Measurements from ENCODE around the gene PCBP2.

DNA sequence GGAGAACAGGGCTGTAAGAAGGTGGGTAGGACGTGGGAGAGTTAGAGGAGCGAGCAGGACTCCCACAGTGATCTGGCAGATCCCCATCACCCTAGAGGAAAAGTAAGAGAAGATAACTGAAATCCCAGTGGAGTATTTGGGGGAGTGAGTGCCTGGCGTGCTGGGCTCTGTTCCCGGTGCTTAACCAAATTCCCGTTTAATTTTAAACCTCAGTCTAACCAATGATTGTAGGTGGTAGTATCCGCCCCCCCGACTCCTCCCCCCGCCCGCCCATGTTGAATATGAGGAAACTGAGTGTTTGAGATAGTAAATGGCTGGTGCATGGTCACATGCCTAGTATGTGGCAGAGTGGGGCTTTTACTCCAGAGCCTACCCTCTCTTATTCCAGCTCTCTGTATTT is 50.4 kb downstream of the PCBP2 start:
- TF ChIP-seq ELF1 (IDR thresholded peaks at IDR 0.05; ENCODE audit: borderline replicate concordance, low read depth) (no peak), SIN3A (IDR thresholded peaks at IDR 0.05; ENCODE audit: low read depth) (no peak), POLR2A (IDR thresholded peaks at IDR 0.05; ENCODE audit: borderline replicate concordance, extremely low read depth, insufficient read depth, insufficient read length) (no peak), RAD21 (IDR thresholded peaks at IDR 0.05; ENCODE audit: low read depth) (no peak), CBX3 (IDR thresholded peaks at IDR 0.05; ENCODE audit: low read depth) (no peak), CEBPB (IDR thresholded peaks at IDR 0.05; ENCODE audit: low read depth) (no peak)
- TF ChIP-seq, protein P1, sequence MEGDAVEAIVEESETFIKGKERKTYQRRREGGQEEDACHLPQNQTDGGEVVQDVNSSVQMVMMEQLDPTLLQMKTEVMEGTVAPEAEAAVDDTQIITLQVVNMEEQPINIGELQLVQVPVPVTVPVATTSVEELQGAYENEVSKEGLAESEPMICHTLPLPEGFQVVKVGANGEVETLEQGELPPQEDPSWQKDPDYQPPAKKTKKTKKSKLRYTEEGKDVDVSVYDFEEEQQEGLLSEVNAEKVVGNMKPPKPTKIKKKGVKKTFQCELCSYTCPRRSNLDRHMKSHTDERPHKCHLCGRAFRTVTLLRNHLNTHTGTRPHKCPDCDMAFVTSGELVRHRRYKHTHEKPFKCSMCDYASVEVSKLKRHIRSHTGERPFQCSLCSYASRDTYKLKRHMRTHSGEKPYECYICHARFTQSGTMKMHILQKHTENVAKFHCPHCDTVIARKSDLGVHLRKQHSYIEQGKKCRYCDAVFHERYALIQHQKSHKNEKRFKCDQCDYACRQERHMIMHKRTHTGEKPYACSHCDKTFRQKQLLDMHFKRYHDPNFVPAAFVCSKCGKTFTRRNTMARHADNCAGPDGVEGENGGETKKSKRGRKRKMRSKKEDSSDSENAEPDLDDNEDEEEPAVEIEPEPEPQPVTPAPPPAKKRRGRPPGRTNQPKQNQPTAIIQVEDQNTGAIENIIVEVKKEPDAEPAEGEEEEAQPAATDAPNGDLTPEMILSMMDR (IDR thresholded peaks at IDR 0.05 in 2 of 3, conservative IDR thresholded peaks at IDR 0.05 in 1 of 3; ENCODE audit: borderline replicate concordance in 1 of 3, insufficient read depth in 1 of 3, low read depth in 2 of 3, low read length in 2 of 3) = no peak
- TF ChIP-seq, protein P2, sequence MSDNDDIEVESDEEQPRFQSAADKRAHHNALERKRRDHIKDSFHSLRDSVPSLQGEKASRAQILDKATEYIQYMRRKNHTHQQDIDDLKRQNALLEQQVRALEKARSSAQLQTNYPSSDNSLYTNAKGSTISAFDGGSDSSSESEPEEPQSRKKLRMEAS (IDR thresholded peaks at IDR 0.05) = no peak
